ENCODE data around the gene CA10.

Gene CA10

GRCh38 chr17:52145476-52145875, 13.0 kb downstream of the CA10 start:
- DNase-seq, result no peak

- DNase-seq, result no peak
Observed at GRCh38 chr17:52143542-52143941, 15.0 kb downstream of the CA10 start.

- DNase-seq, result no peak
Observed at GRCh38 chr17:52140601-52141000, 17.9 kb downstream of the CA10 start.

- no peak for DNase-seq
Observed at GRCh38 chr17:52138752-52139151, 19.8 kb downstream of the CA10 start.

- DNase-seq, result no peak
Observed at GRCh38 chr17:52138350-52138749, 20.2 kb downstream of the CA10 start.

- no peak for DNase-seq
Observed at GRCh38 chr17:52136166-52136565, 22.3 kb downstream of the CA10 start.

- DNase-seq, result no peak
Observed at GRCh38 chr17:52134641-52135040, 23.9 kb downstream of the CA10 start.

GRCh38 chr17:52128721-52129120, 29.8 kb downstream of the CA10 start:
- no peak for DNase-seq

GRCh38 chr17:52124993-52125392, 33.5 kb downstream of the CA10 start:
- DNase-seq, result no peak

GRCh38 chr17:52124561-52124960, 34.0 kb downstream of the CA10 start:
- DNase-seq, result no peak

GRCh38 chr17:52120465-52120864, 38.0 kb downstream of the CA10 start:
- no peak for DNase-seq

GRCh38 chr17:52110923-52111581, 47.5 kb downstream of the CA10 start:
- DNase-seq, result no peak

- DNase-seq, result peak in 2 of 6 experiments; percentile 12 to 25
Observed at GRCh38 chr17:52106638-52107261, 51.8 kb downstream of the CA10 start.

- DNase-seq, result no peak
Observed at GRCh38 chr17:52106072-52106471, 52.4 kb downstream of the CA10 start.

- DNase-seq, result no peak
Observed at GRCh38 chr17:52105591-52105990, 52.9 kb downstream of the CA10 start.

- no peak for DNase-seq
Observed at GRCh38 chr17:52096056-52096455, 62.5 kb downstream of the CA10 start.

GRCh38 chr17:52084176-52084575, 74.3 kb downstream of the CA10 start:
- DNase-seq, result no peak

- no peak for DNase-seq
Observed at GRCh38 chr17:52079496-52079895, 79.0 kb downstream of the CA10 start.

- DNase-seq, result no peak
Observed at GRCh38 chr17:52071712-52072111, 86.8 kb downstream of the CA10 start.

GRCh38 chr17:52064791-52065211, 93.7 kb downstream of the CA10 start:
- no peak for DNase-seq

GRCh38 chr17:52049496-52049895, 109.0 kb downstream of the CA10 start:
- no peak for DNase-seq

GRCh38 chr17:52049051-52049450, 109.5 kb downstream of the CA10 start:
- DNase-seq, result no peak

- DNase-seq, result no peak
Observed at GRCh38 chr17:52048137-52048898, 110.2 kb downstream of the CA10 start.

- no peak for DNase-seq
Observed at GRCh38 chr17:52047086-52047485, 111.4 kb downstream of the CA10 start.

All from stimulated activated naive CD4-positive, alpha-beta T cell (primary cell).